Heart right ventricle (tissue), 16 donors: ENCODE data around the gene SPINK14. TPM values are rescaled to one million over a fixed set of nuclear protein-coding genes. Genes with fewer than 3 reads are reported as not detected.

Experiments used
- ATAC-seq, 8 donors: fragments of 200-7000 bp; cut with Tn5 transposase; one replicate each; pipeline ENCODE4 v1.9.1; 2020; ENCODE audit warnings: mild to moderate bottlenecking in 8 of 8, moderate library complexity in 8 of 8, moderate number of reproducible peaks in 1 of 8
- DNase-seq, 2 donors: peaks; one replicate each; pipeline ENCODE4 v3.0.0-alpha.2; 2020
- H3K27ac ChIP-seq, 10 donors: fragments of 200-600 bp; sonication (generic) in 2 of 10; one replicate each; pipeline versions ENCODE4 v1.5.0 to v1.8.0; 2020 to 2022; ENCODE audit warnings: mild to moderate bottlenecking in 3 of 10
- H3K27me3 ChIP-seq, 7 donors: fragments of 200-600 bp; one replicate each; pipeline ENCODE4 v1.8.0; 2021 to 2022; ENCODE audit warnings: mild to moderate bottlenecking in 2 of 7
- H3K36me3 ChIP-seq, 9 donors: fragments of 200-600 bp; sonication (generic) in 1 of 9; one replicate each; pipeline versions ENCODE4 v1.5.0 to v1.8.0; 2020 to 2022; ENCODE audit warnings: mild to moderate bottlenecking in 2 of 9
- H3K4me1 ChIP-seq, 9 donors: fragments of 200-600 bp; sonication (generic) in 1 of 9; one replicate each; pipeline versions ENCODE4 v1.5.0 to v1.8.0; 2020 to 2022; ENCODE audit warnings: mild to moderate bottlenecking in 4 of 9
- H3K4me3 ChIP-seq, 10 donors: fragments of 200-600 bp; sonication (generic) in 2 of 10; one replicate each; pipeline versions ENCODE4 v1.5.0 to v1.8.0; 2020 to 2022; ENCODE audit warnings: mild to moderate bottlenecking in 7 of 10, moderate library complexity in 2 of 10
- H3K9me3 ChIP-seq, 11 donors: fragments of 200-600 bp in 10 of 11; sonication (generic) in 2 of 11; one replicate each; pipeline versions ENCODE4 v1.5.0 to v1.8.0; 2013 to 2022; ENCODE audit warnings: mild to moderate bottlenecking in 2 of 11, control low read depth in 1 of 11, moderate library complexity in 1 of 11
- CTCF ChIP-seq, 9 donors: fragments of 200-600 bp; sonication (generic) in 2 of 9; IDR thresholded peaks; one replicate each; pipeline versions ENCODE4 v1.5.0 to v1.8.0; 2021 to 2022; ENCODE audit warnings: antibody characterized with exemption in 9 of 9, mild to moderate bottlenecking in 5 of 9, moderate library complexity in 1 of 9
- WGBS, 2 donors: extraction: QIAGEN DNeasy Blood & Tissue Kit; methylation state at CpG; one replicate each; pipeline ENCODE4 v1.1.7; 2013; ENCODE audit warnings: inconsistent platforms in 1 of 2; 5-methylcytosine and 5-hydroxymethylcytosine counted together
- intact Hi-C, 10 donors: fragments of 100-400 bp; cut with DNase I; formaldehyde crosslinking; loops; one replicate each; pipeline versions ENCODE4 v1.11.1 to v1.14.2; 2022
- polyA plus RNA-seq, 2 donors: library from polyadenylated mRNA; stranded (reverse); fragments of 200-250 nt; gene quantifications; one replicate each; pipeline ENCODE4 v1.2.3, GENCODE V29; 2013
- total RNA-seq, 10 donors: library from RNA; stranded (reverse); fragmentation: NEBNext Ultra II Directional in 3 of 10; extraction: Animal tissue kit (Norgen Biotek cat#: 25700) in 3 of 10; gene quantifications; one replicate each; pipeline versions ENCODE4 v1.2.1 to v1.2.4, GENCODE V29; 2021 to 2023
- donor health status: Arrhythmogenic right ventricular cardiomyopathy.
- donor health status: ischemic (EF 13 %, LVEDD 7.1; RV severe dilation, severe dysfunction).
- donor health status: healthy with polysubstance abuse.
- donor health status: DM: no; HTN: yes; CAD: no.
- donor health status: DM: no; HTN: no; CAD: no.
- donor health status: ischemic (EF 25% LVEDD 6.9; RV normal size, moderate dysfunction).
- donor health status: ischemic (EF 25% LVEDD 5.7; RV mildly dilated, moderate dysfunction).
- donor health status: healthy.
- donor health status: DM: yes; HTN: yes; CAD: no.
- donor health status: Ischemic cardiomyopathy.
- donor health status: ischemic (EF 35%, LVEDD 5.7; RV mildly dilated, moderate dysfunction).
- donor health status: nonischemic (EF 11% LVEDD 7.7; RV severe dilation, severe dysfunction).
- donor health status: DM: yes; HTN: yes; CAD: no.
- donor health status: PGD.
- donor health status: ischemic (EF 29% LVEDD 5.4; RV normal size, mild dysfunction).
- donor health status: nonischemic (EF 23%, LVEDD 6.1; RV moderate dilation, normal function).

Gene SPINK14
- total and polyA plus RNA-seq, 12 donors: not detected

GRCh38 chr5:148162038-148162437 lies 6.3 kb upstream of the SPINK14 start:
- no peaks in the 10 kb centered on the region for H3K36me3 ChIP-seq
- no peaks in the 10 kb centered on the region for H3K4me1 ChIP-seq
- H3K27ac ChIP-seq: no peak overlapping the region
- WGBS, 2 donors: 40 to 63% methylated on average over 1 of the region's 1 CpG
- H3K9me3 ChIP-seq: peaks cover 0 to 4% (median 0%) of the 10 kb centered on the region in 11 donors
- peak in 2 of 8 donors; percentile 86 to 88 for ATAC-seq
- no peak for DNase-seq
- H3K27me3 ChIP-seq: no peaks in the 10 kb centered on the region
- H3K4me3 ChIP-seq: no peak overlapping the region
- intact Hi-C loops: no loop called here
- no peak for TF ChIP-seq CTCF (IDR thresholded peaks at IDR 0.05)

- Histone ChIP-seq H3K36me3 (no peaks in the 10 kb centered on the region), H3K27me3 (no peaks in the 10 kb centered on the region), H3K27ac (no peak overlapping the region), H3K9me3 (no peaks in the 10 kb centered on the region), H3K4me3 (no peak overlapping the region), H3K4me1 (no peaks in the 10 kb centered on the region)
- 96 to 98% methylated on average over 1 of the region's 1 CpG for WGBS, 2 donors
- intact Hi-C loops: no loop called here
- DNase-seq (no peak), ATAC-seq (no peak)
- no peak for TF ChIP-seq CTCF (IDR thresholded peaks at IDR 0.05)
Observed at GRCh38 chr5:148163345-148163744, 5.0 kb upstream of the SPINK14 start.

GRCh38 chr5:148166550-148167283 lies 1.6 kb upstream of the SPINK14 start:
- Histone ChIP-seq H3K4me1 (no peaks in the 10 kb centered on the region), H3K27me3 (no peaks in the 10 kb centered on the region), H3K9me3 (no peaks in the 10 kb centered on the region), H3K36me3 (no peaks in the 10 kb centered on the region), H3K27ac (no peak overlapping the region), H3K4me3 (no peak overlapping the region)
- intact Hi-C loops: no loop called here
- no peak for ATAC-seq
- no peak for DNase-seq
- WGBS, 2 donors: 88 to 89% methylated on average over 4 of the region's 4 CpGs
- TF ChIP-seq CTCF (IDR thresholded peaks at IDR 0.05): no peak

GRCh38 chr5:148172377-148172776 lies 4.0 kb downstream of the SPINK14 start:
- intact Hi-C loops: loop anchor here in 4 of 10 donors (10.0 kb wide), 3 partner anchors 202 to 862 kb away; no protein-coding TSS in a partner anchor
- no peaks in the 10 kb centered on the region for H3K9me3 ChIP-seq
- TF ChIP-seq CTCF (IDR thresholded peaks at IDR 0.05): no peak
- whole genome bisulfite sequencing, 2 donors: 77 to 86% methylated on average over 2 of the region's 2 CpGs
- DNase-seq (no peak), ATAC-seq (no peak)
- H3K4me3 ChIP-seq: no peak overlapping the region
- no peak overlapping the region for H3K27ac ChIP-seq
- H3K36me3 ChIP-seq: no peaks in the 10 kb centered on the region
- H3K27me3 ChIP-seq: no peaks in the 10 kb centered on the region
- H3K4me1 ChIP-seq: no peaks in the 10 kb centered on the region
